H1 (cell line): Measurements from ENCODE around the gene DNAJB8. TPM values are rescaled to one million over a fixed set of nuclear protein-coding genes. Genes with fewer than 3 reads are reported as not detected.

ENCODE experiments used
- CTCF ChIA-PET: fragments of 300-600 bp; sonication (Branson Sonifier 250); formaldehyde crosslinking; loops from one replicate; lab custom pipeline; 2021; ENCODE audit not compliant: partially characterized antibody; lab: Charles Lee
- POLR2A ChIA-PET: fragments of 300-600 bp; sonication (Branson Sonifier 250); formaldehyde crosslinking; loops from one replicate; lab custom pipeline; 2021; ENCODE audit warnings: inconsistent platforms; ENCODE audit not compliant: partially characterized antibody; lab: Charles Lee
- DNase-seq, 2 experiments: peaks; one replicate each; pipeline versions ENCODE4 v3.0.0 to v3.0.0-alpha.2; 2010 to 2022; ENCODE audit warnings: low spot score in 2 of 2, low read depth in 1 of 2, mixed read lengths in 1 of 2
- FAIRE-seq: peaks from 2 replicates; lab custom pipeline; 2011; peaks lifted over from hg19 to GRCh38; lab: Jason Lieb, UNC
- H2AFZ ChIP-seq: 2 replicates; pipeline ENCODE4 v1.8.1; 2012; ENCODE audit warnings: low read length, inconsistent platforms
- H2AK5ac ChIP-seq: 2 replicates; pipeline ENCODE4 v1.6.1; 2013; ENCODE audit warnings: low read depth, low read length
- H2BK120ac ChIP-seq: replicated peaks from 2 replicates; pipeline ENCODE3; 2013; ENCODE audit warnings: low read depth, low read length, inconsistent platforms
- H2BK12ac ChIP-seq: 2 replicates; pipeline ENCODE4 v1.6.1; 2013; ENCODE audit warnings: low read depth, low read length
- H2BK15ac ChIP-seq: 2 replicates; pipeline ENCODE4 v1.6.1; 2013; ENCODE audit warnings: low read length
- H2BK20ac ChIP-seq: 2 replicates; pipeline ENCODE4 v1.6.1; 2013; ENCODE audit warnings: low read length
- H2BK5ac ChIP-seq: 2 replicates; pipeline ENCODE4 v1.6.1; 2013; ENCODE audit warnings: low read depth, low read length
- H3K14ac ChIP-seq: 2 replicates; pipeline ENCODE4 v1.6.1; 2013; ENCODE audit warnings: inconsistent platforms; ENCODE audit not compliant: insufficient read length
- H3K18ac ChIP-seq: 2 replicates; pipeline ENCODE4 v1.6.1; 2013; ENCODE audit warnings: low read length; ENCODE audit errors: extremely low read depth
- H3K23ac ChIP-seq: 2 replicates; pipeline ENCODE4 v1.6.1; 2013; ENCODE audit warnings: inconsistent platforms; ENCODE audit not compliant: insufficient read length
- H3K23me2 ChIP-seq: 2 replicates; pipeline ENCODE4 v1.6.1; 2013; ENCODE audit warnings: low read depth, low read length
- H3K27ac ChIP-seq: 2 replicates; pipeline ENCODE4 v1.6.1; 2011; ENCODE audit warnings: low read depth, low read length, inconsistent platforms
- H3K27me3 ChIP-seq, 4 experiments: replicated peaks in 1 of 4; 1 replicate in 1 of 4; 2 replicates in 3 of 4; pipeline versions ENCODE4 v1.6.1 to v1.8.1; 2011 to 2013; ENCODE audit warnings: low read length in 3 of 4, mild to moderate bottlenecking in 3 of 4, inconsistent platforms in 2 of 4, mixed read lengths in 2 of 4, moderate library complexity in 1 of 4; ENCODE audit not compliant: control insufficient read depth in 3 of 4, insufficient read depth in 3 of 4; ENCODE audit errors: extremely low read depth in 1 of 4
- H3K36me3 ChIP-seq, 4 experiments: 2 replicates each; pipeline versions ENCODE4 v1.6.1 to v1.8.1; 2011 to 2013; ENCODE audit warnings: mild to moderate bottlenecking in 4 of 4, low read length in 3 of 4, moderate library complexity in 2 of 4, control low read depth in 1 of 4, inconsistent platforms in 1 of 4; ENCODE audit not compliant: insufficient read depth in 4 of 4, control insufficient read depth in 2 of 4
- H3K4ac ChIP-seq: replicated peaks from 2 replicates; pipeline ENCODE3; 2013; ENCODE audit warnings: low read length, low read depth, mixed read lengths, inconsistent platforms; ENCODE audit not compliant: insufficient read length
- H3K4me1 ChIP-seq, 4 experiments: replicated peaks in 1 of 4; 1 replicate in 1 of 4; 2 replicates in 3 of 4; pipeline versions ENCODE4 v1.6.1 to v1.8.1; 2011 to 2013; ENCODE audit warnings: low read length in 3 of 4, inconsistent platforms in 2 of 4, mixed read lengths in 1 of 4; ENCODE audit not compliant: insufficient read depth in 4 of 4, control insufficient read depth in 3 of 4
- H3K4me2 ChIP-seq, 2 experiments: 2 replicates each; pipeline versions ENCODE4 v1.6.1 to v1.8.1; 2011 to 2013; ENCODE audit warnings: low read depth in 2 of 2, low read length in 2 of 2, control low read depth in 1 of 2, inconsistent platforms in 1 of 2, mild to moderate bottlenecking in 1 of 2; ENCODE audit not compliant: insufficient read depth in 1 of 2
- H3K4me3 ChIP-seq, 4 experiments: fragments of 200-600, 300-600 bp in 1 of 4; sonication (generic), shearing (Covaris generic), sonication (Bioruptor Twin) in 1 of 4; 2 replicates each; pipeline versions ENCODE4 v1.5.1 to v1.8.1; 2011 to 2016; ENCODE audit warnings: low read length in 4 of 4, low read depth in 3 of 4, control low read depth in 2 of 4, inconsistent platforms in 2 of 4, mild to moderate bottlenecking in 2 of 4, mixed read lengths in 1 of 4, moderate library complexity in 1 of 4; ENCODE audit not compliant: insufficient read depth in 2 of 4; ENCODE audit errors: extremely low read depth in 1 of 4
- H3K56ac ChIP-seq: replicated peaks from 2 replicates; pipeline ENCODE3; 2013; ENCODE audit warnings: low read depth, mild to moderate bottlenecking, mixed read lengths, low read length, inconsistent platforms; ENCODE audit not compliant: insufficient read length
- H3K79me1 ChIP-seq: 2 replicates; pipeline ENCODE4 v1.6.1; 2013; ENCODE audit warnings: low read depth, low read length, control low read depth
- H3K79me2 ChIP-seq, 2 experiments: 2 replicates each; pipeline versions ENCODE4 v1.6.1 to v1.8.1; 2012 to 2013; ENCODE audit warnings: low read length in 2 of 2, mild to moderate bottlenecking in 2 of 2, inconsistent platforms in 1 of 2; ENCODE audit not compliant: insufficient read depth in 2 of 2, control insufficient read depth in 1 of 2
- H3K9ac ChIP-seq, 4 experiments: replicated peaks in 1 of 4; 1 replicate in 1 of 4; 2 replicates in 3 of 4; pipeline versions ENCODE4 v1.6.1 to v1.8.1; 2011 to 2013; ENCODE audit warnings: low read depth in 3 of 4, low read length in 3 of 4, control low read depth in 2 of 4, mild to moderate bottlenecking in 2 of 4, moderate library complexity in 2 of 4, inconsistent platforms in 1 of 4; ENCODE audit errors: extremely low read depth in 1 of 4
- H3K9me3 ChIP-seq, 2 experiments: 2 replicates each; pipeline versions ENCODE4 v1.6.1 to v1.8.1; 2012 to 2013; ENCODE audit warnings: mild to moderate bottlenecking in 2 of 2, moderate library complexity in 2 of 2, control low read depth in 1 of 2, inconsistent platforms in 1 of 2, low read depth in 1 of 2, low read length in 1 of 2, mixed read lengths in 1 of 2; ENCODE audit not compliant: insufficient read depth in 2 of 2
- H4K20me1 ChIP-seq, 2 experiments: replicated peaks in 1 of 2; 2 replicates each; pipeline versions ENCODE3 to v1.8.1; 2011 to 2013; ENCODE audit warnings: inconsistent platforms in 2 of 2, low read length in 2 of 2, mild to moderate bottlenecking in 1 of 2; ENCODE audit not compliant: insufficient read depth in 2 of 2, control insufficient read depth in 1 of 2
- H4K5ac ChIP-seq: 2 replicates; pipeline ENCODE4 v1.6.1; 2013; ENCODE audit warnings: low read length, low read depth, mixed read lengths, inconsistent platforms; ENCODE audit not compliant: insufficient read length
- H4K8ac ChIP-seq: 2 replicates; pipeline ENCODE4 v1.8.0; 2013; ENCODE audit warnings: mild to moderate bottlenecking, moderate library complexity, low read length, inconsistent platforms; ENCODE audit not compliant: insufficient read depth; ENCODE audit errors: extremely low read depth
- H4K91ac ChIP-seq: replicated peaks from 2 replicates; pipeline ENCODE3; 2013; ENCODE audit warnings: low read length, mixed read lengths, inconsistent platforms; ENCODE audit not compliant: insufficient read length
- EZH2 ChIP-seq: fragments of 200-600 bp; sonication (generic); IDR thresholded peaks from 2 replicates; pipeline ENCODE4 v1.7.1; 2012; ENCODE audit warnings: low read depth, mild to moderate bottlenecking, moderate library complexity, low read length, inconsistent platforms; ENCODE audit not compliant: severe bottlenecking
- KDM1A ChIP-seq: fragments of 200-600, 300-600 bp; sonication (generic); IDR thresholded peaks from 2 replicates; pipeline ENCODE4 v1.7.1; 2016; ENCODE audit warnings: mild to moderate bottlenecking, low read length, borderline replicate concordance
- RNF2 ChIP-seq: fragments of 200-900, 300-1000 bp; sonication (generic); IDR thresholded peaks from 2 replicates; pipeline ENCODE4 v1.7.1; 2016; ENCODE audit warnings: borderline replicate concordance, low read depth, mild to moderate bottlenecking, antibody characterized with exemption, low read length; ENCODE audit not compliant: poor library complexity, severe bottlenecking; ENCODE audit errors: missing control alignments
- SIRT6 ChIP-seq: IDR thresholded peaks from one replicate; pipeline ENCODE4 v1.7.1; 2012; ENCODE audit warnings: low read length, inconsistent platforms
- SUZ12 ChIP-seq: fragments of 200-600 bp; sonication (generic); IDR thresholded peaks from 2 replicates; pipeline ENCODE4 v1.6.1; 2012; ENCODE audit warnings: mild to moderate bottlenecking, inconsistent platforms, low read length, moderate library complexity, mixed read lengths
- WGBS, 2 experiments: shearing (Covaris generic) in 1 of 2; methylation state at CpG; one replicate each; pipeline versions ENCODE4 v1.1.6 to v1.1.7; 2013 to 2015; ENCODE audit warnings: low lambda C conversion rate in 2 of 2, mixed read lengths in 2 of 2, inconsistent platforms in 1 of 2, low coverage in 1 of 2, missing lambda C conversion rate in 1 of 2; ENCODE audit not compliant: insufficient replicate concordance in 2 of 2, insufficient coverage in 1 of 2, insufficient read length in 1 of 2; ENCODE audit errors: extremely low coverage in 1 of 2, missing lambda C conversion rate in 1 of 2; 5-methylcytosine and 5-hydroxymethylcytosine counted together
- polyA plus RNA-seq, 7 experiments: library from polyadenylated mRNA; depleted of rRNA in 3 of 7; stranded (reverse) in 5 of 7; unstranded in 2 of 7; fragments of >200 nt in 5 of 7; fragments of 200-250 nt in 2 of 7; gene quantifications; 1 replicate in 5 of 7; 2 replicates in 1 of 7; 4 replicates in 1 of 7; pipeline versions ENCODE4 v1.2.1 to v1.2.3, GENCODE V29; 2011 to 2013; ENCODE audit warnings: missing spikeins in 2 of 7, mixed read lengths in 2 of 7
- total RNA-seq: library from RNA; stranded (reverse); fragmentation: NEBNext Ultra II Directional; extraction: Animal tissue kit (Norgen Biotek cat#: 25700); gene quantifications from 2 replicates; pipeline ENCODE4 v1.2.1, GENCODE V29; 2021

Gene DNAJB8
- total and polyA plus RNA-seq, 2 of the 8 experiments (the other 6 are each of a cell fraction or from before 2014, with no cell fraction given): not detected

DNA sequence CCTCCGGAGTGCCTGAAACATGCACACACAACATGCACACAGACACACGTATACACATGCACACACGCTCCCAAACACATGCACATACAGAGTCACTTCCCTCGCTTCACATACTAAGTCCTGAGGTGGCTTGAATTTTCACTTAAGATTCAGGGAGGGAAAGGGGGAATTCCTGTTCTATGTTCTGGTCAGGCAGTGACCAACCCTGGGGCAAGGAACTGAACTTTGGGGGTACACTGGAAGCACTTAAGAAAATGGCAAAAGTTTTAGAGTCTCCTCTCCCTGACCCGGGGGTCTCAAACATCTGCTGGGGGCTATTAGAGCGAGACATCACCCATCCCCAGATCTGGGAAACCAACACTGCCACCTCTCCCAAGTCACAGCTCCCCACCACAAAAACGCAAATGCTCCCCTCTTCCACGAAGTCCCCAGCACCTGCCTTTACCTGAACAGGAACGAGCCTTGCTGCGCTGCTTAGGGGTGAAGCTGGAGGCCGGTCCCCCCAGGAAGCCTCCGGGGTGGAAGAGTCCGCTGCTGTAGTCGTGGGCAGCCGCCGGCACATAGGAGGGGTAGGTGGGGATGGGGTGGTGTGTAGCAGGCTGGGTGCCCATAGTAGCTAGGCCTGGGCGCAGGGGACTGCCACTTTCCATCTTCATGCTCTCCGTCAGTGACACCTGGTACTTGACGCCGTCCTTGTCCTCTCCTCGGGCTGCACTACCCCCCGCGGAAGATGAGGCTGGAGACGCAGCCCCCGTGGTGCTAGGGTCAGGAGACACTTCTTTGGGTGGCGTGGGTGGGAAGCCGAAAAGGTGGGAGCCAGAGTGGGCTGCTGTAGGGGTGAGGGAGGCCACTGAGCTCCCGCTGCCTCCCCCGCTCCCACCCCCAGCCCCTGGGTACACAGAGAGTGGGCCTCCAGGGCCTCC lies 18.9 kb upstream of the DNAJB8 start:
- Histone ChIP-seq H2BK120ac (peak overlapping the region; percentile 39), H2BK12ac (peak overlapping the region; percentile 94; the same call in 1 of the 2 replicates), H3K9me3 (no peaks in the 10 kb centered on the region), H3K4me3 (peak overlapping the region in 1 of 4 experiments; percentile 48; a peak in 1 of 8 replicates), H3K4ac (no peak overlapping the region), H3K9ac (no peak overlapping the region; a peak in 1 of 7 replicates), H3K79me2 (no peaks in the 10 kb centered on the region), H4K91ac (peak overlapping the region; percentile 47), H3K18ac (peak overlapping the region; percentile 71), H3K14ac (no peak overlapping the region), H3K4me1 (peaks cover 8 to 80% (median 58%) of the 10 kb centered on the region in 4 experiments), H3K27ac (no peak overlapping the region), H2BK5ac (no peak overlapping the region; the same call in 1 of the 2 replicates), H2AK5ac (peak overlapping the region; percentile 98; the same call in 1 of the 2 replicates), H3K27me3 (peaks cover 87 to 100% (median 99%) of the 10 kb centered on the region in 4 experiments), H2AFZ (no peak overlapping the region), H3K79me1 (no peaks in the 10 kb centered on the region), H3K23ac (no peak overlapping the region), H3K56ac (no peak overlapping the region), H4K8ac (no peak overlapping the region; the same call in 1 of the 2 replicates), H3K23me2 (peaks cover 27% of the 10 kb centered on the region; the same call in 1 of the 2 replicates), H3K4me2 (peak overlapping the region; percentile 24 to 63), H2BK20ac (peak overlapping the region; percentile 80; the same call in 1 of the 2 replicates), H3K36me3 (peaks cover 0 to 12% (median 0%) of the 10 kb centered on the region in 4 experiments; a peak in 1 of 8 replicates), H4K20me1 (peaks cover 19 to 21% of the 10 kb centered on the region in 2 experiments), H4K5ac (no peak overlapping the region), H2BK15ac (peak overlapping the region; percentile 84; the same call in 1 of the 2 replicates)
- ChIA-PET CTCF (interaction anchor here (0.7 to 7.9 kb wide), 7 partner anchors 10 to 179 kb away, joined by 3 to 42 read pairs (median 6); no protein-coding TSS in a partner anchor), POLR2A (interaction anchor here (1.0 to 1.4 kb wide), 2 partner anchors 53 kb away, joined by 3 to 4 read pairs; no protein-coding TSS in a partner anchor)
- FAIRE-seq (no peak), DNase-seq (no peak)
- TF ChIP-seq EZH2 (peak; percentile 89), KDM1A (peak; percentile 29; the same call in 1 of the 2 replicates), SUZ12 (peak; percentile 65), RNF2 (peak; percentile 74), SIRT6 (no peak)
- 8% methylated on average over 23 of the region's 29 CpGs; no CpG with 5 or more reads in 1 of the 2 experiments for WGBS, 2 experiments
